AG09319 (cell line): Measurements from ENCODE around the gene SMAD6.

ENCODE experiments used
- DNase-seq: peaks from one replicate; pipeline ENCODE4 v3.0.0-alpha.2; 2010; ENCODE audit warnings: low read depth; ENCODE audit errors: extremely low read depth
- CTCF ChIP-seq: IDR thresholded peaks from 2 replicates; pipeline ENCODE4 v1.5.1; 2011; ENCODE audit warnings: low read depth, mild to moderate bottlenecking, inconsistent platforms, low read length, moderate library complexity

Gene SMAD6

GRCh38 chr15:66655997-66656396 is 46.0 kb upstream of the SMAD6 start:
- TF ChIP-seq CTCF: no peak
- no peak for DNase-seq

- no peak for TF ChIP-seq CTCF
- no peak for DNase-seq
These were observed 44.6 kb upstream of the SMAD6 start for GRCh38 chr15:66657185-66658020.

- no peak for DNase-seq
- no peak for TF ChIP-seq CTCF
These were observed 44.0 kb upstream of the SMAD6 start for GRCh38 chr15:66658044-66658443.

- TF ChIP-seq CTCF: no peak
- DNase-seq: no peak
These were observed 43.2 kb upstream of the SMAD6 start for GRCh38 chr15:66658855-66659254.

GRCh38 chr15:66659384-66659783 is 42.7 kb upstream of the SMAD6 start:
- no peak for TF ChIP-seq CTCF
- DNase-seq: no peak

GRCh38 chr15:66661432-66662096 is 40.5 kb upstream of the SMAD6 start:
- TF ChIP-seq CTCF: no peak
- DNase-seq: no peak

- no peak for TF ChIP-seq CTCF
- DNase-seq: no peak
These were observed 39.5 kb upstream of the SMAD6 start for GRCh38 chr15:66662522-66662921.
